ENCODE data around the gene ZMIZ1. TPM values are rescaled to one million over a fixed set of nuclear protein-coding genes. Genes with fewer than 3 reads are reported as not detected.

Gene ZMIZ1
- total and polyA plus RNA-seq, 2 donors (not counting 1 experiment from before 2014, with no cell fraction given): 6.3 to 30.6 TPM

DNA sequence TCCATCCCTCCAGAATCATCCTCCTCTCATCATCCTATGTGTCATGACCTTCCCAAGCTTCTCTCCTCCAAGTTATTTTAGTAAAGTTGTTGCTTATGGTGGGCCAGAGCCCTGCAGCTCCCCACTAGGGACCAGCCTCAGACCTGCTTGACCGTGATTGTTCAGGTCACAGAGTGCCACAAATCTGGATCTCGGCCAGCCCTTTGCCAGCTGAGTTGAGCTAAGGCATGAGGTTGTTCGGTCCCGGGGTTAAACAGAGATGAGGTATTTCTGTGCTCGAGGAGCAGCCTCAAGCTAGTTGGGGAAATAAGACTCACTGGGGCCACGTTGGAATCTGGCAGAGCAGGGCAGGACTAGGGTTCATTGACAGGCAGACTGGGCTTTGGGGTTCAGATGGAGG, 212.2 kb downstream of the ZMIZ1 start:
- H3K4me1 ChIP-seq (ENCODE audit: control insufficient read depth, extremely low read depth, insufficient read depth, low read length): peaks cover 3% of the 10 kb centered on the region
- no peak overlapping the region for H3K4me3 ChIP-seq (replicated peaks in 1 of 4; ENCODE audit: control extremely low read depth in 1 of 4, insufficient read depth in 1 of 4, low read depth in 3 of 4, low read length in 4 of 4)
- H3K9ac ChIP-seq (ENCODE audit: insufficient read depth, low read length): no peak overlapping the region
- H4K20me1 ChIP-seq (ENCODE audit: control insufficient read depth, extremely low read depth, insufficient read depth, low read length): no peaks in the 10 kb centered on the region
- DNase-seq (ENCODE audit: low read depth in 2 of 2): no peak
- peaks cover 11% of the 10 kb centered on the region for H3K79me2 ChIP-seq (ENCODE audit: control insufficient read depth, insufficient read depth, low read length)
- H3K9me3 ChIP-seq (ENCODE audit: control insufficient read depth, insufficient read depth, low read depth, low read length): no peaks in the 10 kb centered on the region
- H2AFZ ChIP-seq (ENCODE audit: low read length): no peak overlapping the region
- no peak overlapping the region for H3K27ac ChIP-seq (ENCODE audit: insufficient read depth, low read length)
- TF ChIP-seq EZH2 (IDR thresholded peaks at IDR 0.05; ENCODE audit: low read length, missing control alignments): no peak
- TF ChIP-seq, protein P1, sequence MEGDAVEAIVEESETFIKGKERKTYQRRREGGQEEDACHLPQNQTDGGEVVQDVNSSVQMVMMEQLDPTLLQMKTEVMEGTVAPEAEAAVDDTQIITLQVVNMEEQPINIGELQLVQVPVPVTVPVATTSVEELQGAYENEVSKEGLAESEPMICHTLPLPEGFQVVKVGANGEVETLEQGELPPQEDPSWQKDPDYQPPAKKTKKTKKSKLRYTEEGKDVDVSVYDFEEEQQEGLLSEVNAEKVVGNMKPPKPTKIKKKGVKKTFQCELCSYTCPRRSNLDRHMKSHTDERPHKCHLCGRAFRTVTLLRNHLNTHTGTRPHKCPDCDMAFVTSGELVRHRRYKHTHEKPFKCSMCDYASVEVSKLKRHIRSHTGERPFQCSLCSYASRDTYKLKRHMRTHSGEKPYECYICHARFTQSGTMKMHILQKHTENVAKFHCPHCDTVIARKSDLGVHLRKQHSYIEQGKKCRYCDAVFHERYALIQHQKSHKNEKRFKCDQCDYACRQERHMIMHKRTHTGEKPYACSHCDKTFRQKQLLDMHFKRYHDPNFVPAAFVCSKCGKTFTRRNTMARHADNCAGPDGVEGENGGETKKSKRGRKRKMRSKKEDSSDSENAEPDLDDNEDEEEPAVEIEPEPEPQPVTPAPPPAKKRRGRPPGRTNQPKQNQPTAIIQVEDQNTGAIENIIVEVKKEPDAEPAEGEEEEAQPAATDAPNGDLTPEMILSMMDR (conservative IDR thresholded peaks at IDR 0.05 in 1 of 2, IDR thresholded peaks at IDR 0.05 in 1 of 2; ENCODE audit: low read depth in 1 of 2, low read length in 2 of 2): no peak
- H3K4me2 ChIP-seq (ENCODE audit: extremely low read depth, insufficient read depth, low read length): no peak overlapping the region
- H3K27me3 ChIP-seq (ENCODE audit: control insufficient read depth, insufficient read depth, low read length): no peaks in the 10 kb centered on the region
- peaks cover 17% of the 10 kb centered on the region for H3K36me3 ChIP-seq (ENCODE audit: control insufficient read depth, insufficient read depth, low read length)

- no peaks in the 10 kb centered on the region for H3K27me3 ChIP-seq (ENCODE audit: control insufficient read depth, insufficient read depth, low read length)
- TF ChIP-seq EZH2 (IDR thresholded peaks at IDR 0.05; ENCODE audit: low read length, missing control alignments): no peak
- TF ChIP-seq, protein P1 (conservative IDR thresholded peaks at IDR 0.05 in 1 of 2, IDR thresholded peaks at IDR 0.05 in 1 of 2; ENCODE audit: low read depth in 1 of 2, low read length in 2 of 2): no peak
- peaks cover 12% of the 10 kb centered on the region for H3K79me2 ChIP-seq (ENCODE audit: control insufficient read depth, insufficient read depth, low read length)
- no peak overlapping the region for H3K4me2 ChIP-seq (ENCODE audit: extremely low read depth, insufficient read depth, low read length)
- peaks cover 21% of the 10 kb centered on the region for H3K36me3 ChIP-seq (ENCODE audit: control insufficient read depth, insufficient read depth, low read length)
- H3K9ac ChIP-seq (ENCODE audit: insufficient read depth, low read length): no peak overlapping the region
- no peak overlapping the region for H2AFZ ChIP-seq (ENCODE audit: low read length)
- H3K4me1 ChIP-seq (ENCODE audit: control insufficient read depth, extremely low read depth, insufficient read depth, low read length): peaks cover 3% of the 10 kb centered on the region
- H3K4me3 ChIP-seq (replicated peaks in 1 of 4; ENCODE audit: control extremely low read depth in 1 of 4, insufficient read depth in 1 of 4, low read depth in 3 of 4, low read length in 4 of 4): no peak overlapping the region
- no peak overlapping the region for H3K27ac ChIP-seq (ENCODE audit: insufficient read depth, low read length)
- no peaks in the 10 kb centered on the region for H4K20me1 ChIP-seq (ENCODE audit: control insufficient read depth, extremely low read depth, insufficient read depth, low read length)
- DNase-seq (ENCODE audit: low read depth in 2 of 2): no peak
- no peaks in the 10 kb centered on the region for H3K9me3 ChIP-seq (ENCODE audit: control insufficient read depth, insufficient read depth, low read depth, low read length)
Observed at GRCh38 chr10:79282388-79282787, 213.6 kb downstream of the ZMIZ1 start.

DNA sequence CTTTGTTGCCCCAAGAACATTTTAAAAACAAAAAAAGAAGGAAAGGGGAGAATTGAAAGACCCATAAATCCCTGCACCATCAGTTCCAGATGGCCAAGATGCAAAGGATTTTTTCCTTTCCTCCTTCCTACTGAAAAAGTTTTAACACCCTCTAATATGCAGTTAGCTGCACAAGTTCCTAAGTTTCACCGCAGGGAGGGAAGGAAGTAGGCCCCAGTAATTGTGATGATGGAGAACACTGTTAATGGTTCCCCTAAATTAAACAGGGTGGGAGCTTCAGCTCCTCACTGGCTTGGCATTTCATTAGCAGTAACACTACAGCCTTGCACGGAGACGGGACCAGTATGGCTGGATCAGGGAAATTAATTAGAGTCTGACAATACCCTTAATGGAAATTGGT, 214.8 kb downstream of the ZMIZ1 start:
- Histone ChIP-seq H3K27ac (ENCODE audit: insufficient read depth, low read length) (no peak overlapping the region), H2AFZ (ENCODE audit: low read length) (no peak overlapping the region), H3K9me3 (ENCODE audit: control insufficient read depth, insufficient read depth, low read depth, low read length) (no peaks in the 10 kb centered on the region), H3K27me3 (ENCODE audit: control insufficient read depth, insufficient read depth, low read length) (no peaks in the 10 kb centered on the region), H3K4me2 (ENCODE audit: extremely low read depth, insufficient read depth, low read length) (no peak overlapping the region), H3K4me1 (ENCODE audit: control insufficient read depth, extremely low read depth, insufficient read depth, low read length) (peaks cover 3% of the 10 kb centered on the region), H3K9ac (ENCODE audit: insufficient read depth, low read length) (no peak overlapping the region), H4K20me1 (ENCODE audit: control insufficient read depth, extremely low read depth, insufficient read depth, low read length) (no peaks in the 10 kb centered on the region), H3K4me3 (replicated peaks in 1 of 4; ENCODE audit: control extremely low read depth in 1 of 4, insufficient read depth in 1 of 4, low read depth in 3 of 4, low read length in 4 of 4) (no peak overlapping the region), H3K36me3 (ENCODE audit: control insufficient read depth, insufficient read depth, low read length) (peaks cover 19% of the 10 kb centered on the region), H3K79me2 (ENCODE audit: control insufficient read depth, insufficient read depth, low read length) (peaks cover 12% of the 10 kb centered on the region)
- no peak for DNase-seq (ENCODE audit: low read depth in 2 of 2)
- TF ChIP-seq EZH2 (IDR thresholded peaks at IDR 0.05; ENCODE audit: low read length, missing control alignments): no peak
- TF ChIP-seq, protein P1 (conservative IDR thresholded peaks at IDR 0.05 in 1 of 2, IDR thresholded peaks at IDR 0.05 in 1 of 2; ENCODE audit: low read depth in 1 of 2, low read length in 2 of 2): no peak

Measured in fibroblast of lung (primary cell).